Heart left ventricle (tissue), 16 donors: ENCODE results near the gene DDX53. TPM values are rescaled to one million over a fixed set of nuclear protein-coding genes. Genes with fewer than 3 reads are reported as not detected.

Experiments used
- ATAC-seq, 4 donors: fragments of 200-7000 bp; cut with Tn5 transposase; one replicate each; pipeline ENCODE4 v1.9.1; 2020 to 2022; ENCODE audit warnings: moderate library complexity in 4 of 4, mild to moderate bottlenecking in 3 of 4, moderate number of reproducible peaks in 1 of 4
- DNase-seq, 5 donors: peaks; one replicate each; pipeline ENCODE4 v3.0.0-alpha.2; 2020
- H3K27ac ChIP-seq, 12 donors: fragments of 200-600 bp; sonication (generic) in 4 of 12; one replicate each; pipeline versions ENCODE4 v1.5.0 to v1.8.0; 2016 to 2022; ENCODE audit warnings: mild to moderate bottlenecking in 2 of 12
- H3K27me3 ChIP-seq, 9 donors: fragments of 200-600 bp; sonication (generic) in 2 of 9; one replicate each; pipeline versions ENCODE4 v1.5.1 to v1.8.0; 2016 to 2022; ENCODE audit warnings: mild to moderate bottlenecking in 3 of 9
- H3K36me3 ChIP-seq, 9 donors: fragments of 200-600 bp; sonication (generic) in 2 of 9; one replicate each; pipeline versions ENCODE4 v1.5.0 to v1.8.0; 2018 to 2022; ENCODE audit warnings: mild to moderate bottlenecking in 2 of 9
- H3K4me1 ChIP-seq, 12 donors: fragments of 200-600 bp; sonication (generic) in 4 of 12; one replicate each; pipeline versions ENCODE4 v1.5.0 to v1.8.0; 2016 to 2022; ENCODE audit warnings: mild to moderate bottlenecking in 3 of 12
- H3K4me3 ChIP-seq, 12 donors: fragments of 200-600 bp; sonication (generic) in 4 of 12; one replicate each; pipeline versions ENCODE4 v1.5.0 to v1.8.0; 2017 to 2022; ENCODE audit warnings: mild to moderate bottlenecking in 9 of 12, moderate library complexity in 4 of 12
- H3K9me3 ChIP-seq, 12 donors: fragments of 200-600 bp; sonication (generic) in 4 of 12; one replicate each; pipeline versions ENCODE4 v1.5.0 to v1.8.0; 2016 to 2022; ENCODE audit warnings: mild to moderate bottlenecking in 1 of 12
- POLR2A ChIP-seq, 2 donors: fragments of 450-650 bp; IDR thresholded peaks; one replicate each; pipeline ENCODE4 v1.6.1; 2017; ENCODE audit warnings: antibody characterized with exemption in 2 of 2, mild to moderate bottlenecking in 2 of 2, moderate library complexity in 2 of 2
- WGBS, 4 donors: extraction: QIAGEN DNeasy Blood & Tissue Kit in 2 of 4; methylation state at CpG; one replicate each; pipeline versions ENCODE4 v1.1.5 to v1.1.7; 2013 to 2018; 5-methylcytosine and 5-hydroxymethylcytosine counted together
- intact Hi-C, 10 donors: fragments of 100-400 bp; cut with DNase I; formaldehyde crosslinking; loops; one replicate each; pipeline versions ENCODE4 v1.11.1 to v1.14.2; 2022
- polyA plus RNA-seq, 2 donors: library from polyadenylated mRNA; stranded (reverse); fragments of 200-250 nt; gene quantifications; one replicate each; pipeline ENCODE4 v1.2.3, GENCODE V29; 2013
- total RNA-seq, 9 donors: library from RNA; depleted of rRNA in 2 of 9; stranded (reverse); fragments of >200 nt in 2 of 9; fragmentation: NEBNext Ultra II Directional in 3 of 9; extraction: Animal tissue kit (Norgen Biotek cat#: 25700) in 3 of 9; gene quantifications; one replicate each; pipeline versions ENCODE4 v1.1.0 to v1.2.4, GENCODE V29; 2016 to 2023
- TF ChIP-seq, protein P1 (sequence below), 12 donors: fragments of 200-600 bp; sonication (generic) in 4 of 12; IDR thresholded peaks; one replicate each; pipeline versions ENCODE4 v1.5.0 to v1.8.0; 2018 to 2022; ENCODE audit warnings: antibody characterized with exemption in 12 of 12, mild to moderate bottlenecking in 5 of 12
- donor health status: ischemic (EF 13 %, LVEDD 7.1; RV severe dilation, severe dysfunction).
- donor health status: healthy with polysubstance abuse.
- donor health status: DM: no; HTN: yes; CAD: no.
- donor health status: DM: no; HTN: no; CAD: no.
- donor health status: ischemic (EF 25% LVEDD 6.9; RV normal size, moderate dysfunction).
- donor health status: ischemic (EF 25% LVEDD 5.7; RV mildly dilated, moderate dysfunction).
- donor health status: healthy.
- donor health status: DM: yes; HTN: yes; CAD: no.
- donor health status: ischemic (EF 35%, LVEDD 5.7; RV mildly dilated, moderate dysfunction).
- donor health status: nonischemic (EF 11% LVEDD 7.7; RV severe dilation, severe dysfunction).
- donor health status: DM: yes; HTN: yes; CAD: no.
- donor health status: PGD.
- donor health status: ischemic (EF 29% LVEDD 5.4; RV normal size, mild dysfunction).
- donor health status: nonischemic (EF 23%, LVEDD 6.1; RV moderate dilation, normal function).

Gene DDX53
- total and polyA plus RNA-seq, 11 donors: not detected

DNA sequence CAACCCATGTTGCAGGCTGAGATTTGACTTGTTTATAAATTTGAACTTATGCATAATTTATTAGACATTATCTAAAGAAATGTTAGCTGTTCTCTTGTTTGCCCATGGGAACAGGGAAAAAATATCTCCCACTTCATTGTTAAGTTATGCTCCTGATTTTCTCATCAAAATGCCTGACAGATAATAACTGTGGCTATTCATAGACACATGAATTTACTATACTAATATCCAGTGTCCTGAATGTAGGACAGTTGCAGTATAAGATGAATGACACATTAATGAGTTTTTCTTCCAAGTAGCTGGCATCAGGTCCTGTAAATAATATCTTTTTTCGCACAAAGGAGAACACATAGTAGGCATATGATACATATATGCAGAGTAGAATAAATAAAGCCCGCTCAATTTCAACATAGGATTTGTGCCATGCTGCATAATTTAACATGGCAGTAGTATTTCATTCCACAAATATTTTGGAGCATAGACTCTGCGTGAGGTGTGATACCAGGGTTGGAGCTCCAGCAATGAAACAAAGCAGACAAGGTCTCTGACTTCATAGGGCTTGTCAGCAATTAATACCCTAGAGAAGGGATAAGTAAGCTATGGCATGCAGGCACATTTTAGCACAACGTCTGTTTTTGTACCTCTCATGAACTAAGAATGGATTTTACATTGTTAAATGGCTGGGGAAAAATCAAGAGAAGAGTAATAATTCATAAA lies 40.4 kb upstream of the DDX53 start:
- no peaks in the 10 kb centered on the region for H3K27me3 ChIP-seq
- TF ChIP-seq, protein P1, sequence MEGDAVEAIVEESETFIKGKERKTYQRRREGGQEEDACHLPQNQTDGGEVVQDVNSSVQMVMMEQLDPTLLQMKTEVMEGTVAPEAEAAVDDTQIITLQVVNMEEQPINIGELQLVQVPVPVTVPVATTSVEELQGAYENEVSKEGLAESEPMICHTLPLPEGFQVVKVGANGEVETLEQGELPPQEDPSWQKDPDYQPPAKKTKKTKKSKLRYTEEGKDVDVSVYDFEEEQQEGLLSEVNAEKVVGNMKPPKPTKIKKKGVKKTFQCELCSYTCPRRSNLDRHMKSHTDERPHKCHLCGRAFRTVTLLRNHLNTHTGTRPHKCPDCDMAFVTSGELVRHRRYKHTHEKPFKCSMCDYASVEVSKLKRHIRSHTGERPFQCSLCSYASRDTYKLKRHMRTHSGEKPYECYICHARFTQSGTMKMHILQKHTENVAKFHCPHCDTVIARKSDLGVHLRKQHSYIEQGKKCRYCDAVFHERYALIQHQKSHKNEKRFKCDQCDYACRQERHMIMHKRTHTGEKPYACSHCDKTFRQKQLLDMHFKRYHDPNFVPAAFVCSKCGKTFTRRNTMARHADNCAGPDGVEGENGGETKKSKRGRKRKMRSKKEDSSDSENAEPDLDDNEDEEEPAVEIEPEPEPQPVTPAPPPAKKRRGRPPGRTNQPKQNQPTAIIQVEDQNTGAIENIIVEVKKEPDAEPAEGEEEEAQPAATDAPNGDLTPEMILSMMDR (IDR thresholded peaks at IDR 0.05): no peak
- no peak for TF ChIP-seq POLR2A (IDR thresholded peaks at IDR 0.05)
- ATAC-seq (peak; percentile 67 to 96 (median 86)), DNase-seq (peak in 1 of 5 donors; percentile 16)
- no peaks in the 10 kb centered on the region for H3K36me3 ChIP-seq
- H3K4me3 ChIP-seq: no peak overlapping the region
- intact Hi-C loops: no loop called here
- peak overlapping the region in 7 of 12 donors; percentile 35 to 80 (median 65) for H3K27ac ChIP-seq
- WGBS, 4 donors: 29 to 44% (median 37%) methylated on average over 4 of the region's 4 CpGs
- no peaks in the 10 kb centered on the region for H3K9me3 ChIP-seq
- H3K4me1 ChIP-seq: no peaks in the 10 kb centered on the region

DNA sequence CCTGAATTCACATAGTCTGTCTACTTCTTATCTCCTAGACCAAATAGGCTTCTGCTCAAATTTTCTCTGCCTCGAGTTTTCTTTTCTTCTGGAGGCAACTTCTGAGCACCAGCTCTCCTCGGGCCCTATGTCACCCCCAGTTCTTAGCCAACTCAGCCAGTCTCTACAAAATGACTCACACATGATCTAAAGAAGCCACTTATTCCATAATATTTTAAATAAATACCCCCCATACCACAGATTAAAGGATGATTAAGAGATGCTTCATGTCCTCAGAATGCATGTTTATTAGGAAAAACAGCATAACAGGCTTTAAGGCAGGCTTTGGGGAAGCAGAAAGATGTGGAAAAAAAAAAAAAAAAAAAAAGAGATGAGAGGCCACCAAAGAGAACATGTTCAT lies 36.6 kb upstream of the DDX53 start:
- no peak overlapping the region for H3K4me3 ChIP-seq
- no peaks in the 10 kb centered on the region for H3K36me3 ChIP-seq
- no peak overlapping the region for H3K27ac ChIP-seq
- intact Hi-C loops: no loop called here
- no peaks in the 10 kb centered on the region for H3K27me3 ChIP-seq
- DNase-seq: no peak
- 58 to 85% (median 81%) methylated on average over 2 of the region's 2 CpGs for WGBS, 4 donors
- ATAC-seq: no peak
- TF ChIP-seq, protein P1 (IDR thresholded peaks at IDR 0.05): no peak
- TF ChIP-seq POLR2A (IDR thresholded peaks at IDR 0.05): no peak
- no peaks in the 10 kb centered on the region for H3K9me3 ChIP-seq
- no peaks in the 10 kb centered on the region for H3K4me1 ChIP-seq

DNA sequence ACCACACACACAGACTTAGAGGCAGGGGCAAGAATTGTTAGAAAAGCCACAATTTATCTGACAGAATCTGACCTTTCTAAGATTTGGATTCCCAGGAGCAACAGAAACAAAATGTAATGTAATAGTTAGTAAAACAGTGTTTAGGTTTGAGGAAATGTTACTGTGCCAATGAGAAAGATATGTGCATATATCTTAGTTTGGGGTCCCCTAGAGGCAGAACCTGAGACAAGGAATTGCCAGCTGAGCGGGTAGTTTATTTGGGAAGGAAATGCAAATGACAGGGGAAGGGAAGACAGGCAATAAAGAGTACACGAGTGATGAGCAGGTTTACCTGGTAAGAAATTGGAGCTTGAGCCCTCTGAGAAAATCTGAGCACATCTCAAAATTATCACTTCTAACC lies 31.3 kb upstream of the DDX53 start:
- Histone ChIP-seq H3K4me3 (no peak overlapping the region), H3K36me3 (no peaks in the 10 kb centered on the region), H3K27ac (no peak overlapping the region), H3K27me3 (no peaks in the 10 kb centered on the region), H3K4me1 (no peaks in the 10 kb centered on the region), H3K9me3 (no peaks in the 10 kb centered on the region)
- 63 to 93% (median 81%) methylated on average over 2 of the region's 2 CpGs for WGBS, 4 donors
- DNase-seq (no peak), ATAC-seq (no peak)
- intact Hi-C loops: no loop called here
- no peak for TF ChIP-seq POLR2A (IDR thresholded peaks at IDR 0.05)
- TF ChIP-seq, protein P1 (IDR thresholded peaks at IDR 0.05): no peak

DNA sequence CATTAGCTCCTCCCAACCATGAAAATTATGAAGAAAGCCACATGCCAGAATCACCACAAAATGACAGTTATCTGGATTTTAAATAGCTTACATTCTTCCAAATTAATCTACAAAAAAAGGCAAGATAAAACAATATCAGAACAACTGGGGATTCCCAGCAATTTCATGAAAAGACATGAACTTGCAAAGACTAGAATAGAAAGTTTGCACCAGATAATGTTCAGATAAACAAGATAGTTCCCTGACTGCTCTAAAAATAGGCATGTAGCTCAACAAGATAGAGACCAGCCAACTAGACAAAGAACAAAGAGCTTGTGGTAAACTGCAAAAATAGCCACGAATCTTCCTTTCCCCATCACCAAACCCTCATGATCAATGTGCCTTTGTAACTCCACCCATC lies 30.3 kb upstream of the DDX53 start:
- no peaks in the 10 kb centered on the region for H3K27me3 ChIP-seq
- H3K36me3 ChIP-seq: no peaks in the 10 kb centered on the region
- TF ChIP-seq POLR2A (IDR thresholded peaks at IDR 0.05): no peak
- TF ChIP-seq, protein P1 (IDR thresholded peaks at IDR 0.05): no peak
- ATAC-seq (no peak), DNase-seq (no peak)
- H3K27ac ChIP-seq: no peak overlapping the region
- H3K4me1 ChIP-seq: no peaks in the 10 kb centered on the region
- intact Hi-C loops: no loop called here
- WGBS, 4 donors: 6 to 19% (median 11%) methylated on average over 1 of the region's 1 CpG
- H3K4me3 ChIP-seq: no peak overlapping the region
- no peaks in the 10 kb centered on the region for H3K9me3 ChIP-seq
